KMS-11 (cell line): ENCODE measurements around the gene EDEM3.
A peak's percentile ranks its signal among the peaks of the same experiment; 100 is the strongest.

ENCODE experiments used
- H2AFZ ChIP-seq: fragments of 200-600 bp; sonication (generic); 2 replicates; pipeline ENCODE4 v1.6.1; 2016; ENCODE audit warnings: antibody characterized with exemption, mixed run types, low read depth
- H3K27ac ChIP-seq: fragments of 200-600 bp; sonication (generic); 2 replicates; pipeline ENCODE4 v1.6.1; 2016; ENCODE audit warnings: mild to moderate bottlenecking, mixed run types
- H3K27me3 ChIP-seq: fragments of 200-600 bp; sonication (generic); 2 replicates; pipeline ENCODE4 v1.6.1; 2017; ENCODE audit warnings: mild to moderate bottlenecking, low read depth, mixed run types, moderate library complexity; ENCODE audit not compliant: insufficient read depth
- H3K36me3 ChIP-seq: fragments of 200-600 bp; sonication (generic); 2 replicates; pipeline ENCODE4 v1.6.1; 2017; ENCODE audit warnings: mild to moderate bottlenecking, mixed run types; ENCODE audit not compliant: insufficient read depth
- H3K4me1 ChIP-seq: fragments of 200-600 bp; sonication (generic); 2 replicates; pipeline ENCODE4 v1.6.1; 2016; ENCODE audit warnings: mild to moderate bottlenecking, low read depth, mixed run types; ENCODE audit not compliant: poor library complexity, severe bottlenecking
- H3K4me2 ChIP-seq: fragments of 200-600 bp; sonication (generic); 2 replicates; pipeline ENCODE4 v1.7.0; 2016; ENCODE audit warnings: mild to moderate bottlenecking, mixed run types
- H3K4me3 ChIP-seq: fragments of 200-600 bp; sonication (generic); IDR thresholded peaks from 2 replicates; pipeline ENCODE4 v1.6.1; 2017; ENCODE audit warnings: low read depth, low read length, mixed read lengths; ENCODE audit not compliant: insufficient read depth
- H3K79me2 ChIP-seq: fragments of 200-600 bp; sonication (generic); 2 replicates; pipeline ENCODE4 v1.6.1; 2016; ENCODE audit warnings: low read depth, mixed run types; ENCODE audit not compliant: insufficient read depth
- H3K9ac ChIP-seq: fragments of 200-600 bp; sonication (generic); 2 replicates; pipeline ENCODE4 v1.6.1; 2016; ENCODE audit warnings: mild to moderate bottlenecking, mixed run types
- H4K20me1 ChIP-seq: fragments of 200-600 bp; sonication (generic); 2 replicates; pipeline ENCODE4 v1.6.1; 2016; ENCODE audit warnings: mild to moderate bottlenecking, mixed run types; ENCODE audit not compliant: insufficient read depth
- CTCF ChIP-seq: fragments of 200-600 bp; sonication (generic); conservative IDR thresholded peaks from 2 replicates; pipeline ENCODE4 v1.6.1; 2017; ENCODE audit warnings: low read depth, mild to moderate bottlenecking, antibody characterized with exemption, low read length, moderate library complexity, mixed read lengths

The EDEM3 gene

GRCh38 chr1:184698016-184698415, 56.6 kb downstream of the EDEM3 start:
- peaks cover 11% of the 10 kb centered on the region; the same call in 1 of the 2 replicates for H3K36me3 ChIP-seq
- no peak overlapping the region for H3K4me3 ChIP-seq
- H4K20me1 ChIP-seq: no peaks in the 10 kb centered on the region
- peaks cover 28% of the 10 kb centered on the region for H3K4me1 ChIP-seq
- H3K27ac ChIP-seq: no peak overlapping the region
- no peak overlapping the region for H3K9ac ChIP-seq
- H3K79me2 ChIP-seq: peaks cover 10% of the 10 kb centered on the region; the same call in 1 of the 2 replicates
- no peaks in the 10 kb centered on the region for H3K27me3 ChIP-seq
- H3K4me2 ChIP-seq: no peak overlapping the region
- H2AFZ ChIP-seq: no peak overlapping the region
- no peak for TF ChIP-seq CTCF

GRCh38 chr1:184696403-184696802, 58.3 kb downstream of the EDEM3 start:
- Histone ChIP-seq H3K27ac (no peak overlapping the region), H3K27me3 (no peaks in the 10 kb centered on the region), H3K4me1 (peaks cover 36% of the 10 kb centered on the region), H3K79me2 (0 out of 2 replicates have a peak, but pooled peaks cover 10% of the 10 kb centered on the region), H3K36me3 (0 out of 2 replicates have a peak, but pooled peaks cover under 1% of the 10 kb centered on the region), H3K9ac (no peak overlapping the region), H4K20me1 (no peaks in the 10 kb centered on the region), H3K4me3 (no peak overlapping the region), H2AFZ (no peak overlapping the region), H3K4me2 (no peak overlapping the region)
- no peak for TF ChIP-seq CTCF

- Histone ChIP-seq H3K79me2 (0 out of 2 replicates have a peak, but pooled peaks cover under 1% of the 10 kb centered on the region), H3K4me3 (no peak overlapping the region), H3K27me3 (no peaks in the 10 kb centered on the region), H3K9ac (no peak overlapping the region), H3K4me2 (no peak overlapping the region), H2AFZ (no peak overlapping the region), H3K36me3 (no peaks in the 10 kb centered on the region), H3K4me1 (peaks cover 36% of the 10 kb centered on the region), H4K20me1 (no peaks in the 10 kb centered on the region), H3K27ac (no peak overlapping the region)
- no peak for TF ChIP-seq CTCF
These were observed 59.6 kb downstream of the EDEM3 start for GRCh38 chr1:184695023-184695422.

GRCh38 chr1:184693011-184693410, 61.6 kb downstream of the EDEM3 start:
- no peaks in the 10 kb centered on the region for H3K36me3 ChIP-seq
- H3K9ac ChIP-seq: no peak overlapping the region
- H3K4me1 ChIP-seq: peaks cover 52% of the 10 kb centered on the region

More at GRCh38 chr1:184693011-184693410, 61.6 kb downstream of the EDEM3 start:
- Histone ChIP-seq H3K4me2 (no peak overlapping the region), H3K4me3 (no peak overlapping the region), H3K79me2 (no peaks in the 10 kb centered on the region), H3K27ac (peak overlapping the region; percentile 7; the same call in 1 of the 2 replicates), H2AFZ (no peak overlapping the region), H3K27me3 (no peaks in the 10 kb centered on the region), H4K20me1 (no peaks in the 10 kb centered on the region)
- no peak for TF ChIP-seq CTCF
